Retina (tissue), 1 donor: ENCODE measurements around the gene TFCP2.
"Not testable (repeated sequence)": the region's sequence is repeated elsewhere in the genome, so short reads cannot be mapped to it uniquely, and the experiment has no call there.

Experiments used
- DNase-seq: peaks from one replicate; pipeline ENCODE4 v3.0.0-alpha.2; 2016

Gene TFCP2

DNA sequence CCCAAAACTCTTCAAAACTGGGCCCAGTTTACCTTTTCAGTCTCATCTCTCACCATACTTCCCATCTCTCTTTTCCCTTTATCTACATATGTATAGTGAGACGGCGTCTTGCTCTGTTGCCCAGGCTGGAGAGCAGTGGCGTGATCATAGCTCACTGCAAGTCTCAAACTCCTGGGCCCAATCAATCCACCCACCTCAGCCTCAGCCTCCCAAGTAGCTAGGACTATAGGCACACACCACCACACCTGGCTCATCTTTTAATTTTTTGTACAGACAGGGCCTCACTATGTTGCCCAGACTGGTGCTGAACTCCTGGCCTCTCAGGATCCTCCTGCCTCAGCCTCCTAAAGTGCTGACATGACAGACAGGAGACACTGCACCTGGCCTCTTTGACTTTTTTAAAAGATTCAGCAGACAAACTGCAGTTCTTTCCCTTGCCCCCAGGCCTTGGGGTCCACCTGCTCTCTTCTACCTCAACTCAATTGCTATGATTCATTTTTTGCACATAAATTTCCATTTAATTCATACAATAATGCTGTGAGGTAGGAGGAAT is 33.6 kb downstream of the TFCP2 start:
- no peak for DNase-seq

DNA sequence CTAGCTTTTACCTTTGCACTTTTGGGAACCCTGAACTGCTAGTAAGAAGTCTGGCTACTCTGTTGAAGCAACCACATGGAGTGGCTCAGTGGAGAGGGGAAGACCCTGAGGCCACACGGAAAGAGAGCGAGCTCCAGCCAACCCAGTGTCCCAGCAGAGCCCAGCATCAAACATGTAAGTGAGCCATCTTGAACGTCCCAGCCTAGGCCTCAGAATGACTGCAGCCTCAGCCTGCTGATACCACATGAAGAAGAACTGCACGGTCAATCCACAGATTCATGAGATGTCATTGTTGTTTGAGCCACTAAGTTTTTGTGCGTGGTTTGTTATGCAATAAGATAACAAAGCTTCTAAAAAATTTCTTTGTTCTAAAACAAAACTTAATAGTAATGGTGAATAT is 40.2 kb downstream of the TFCP2 start:
- no peak for DNase-seq

DNA sequence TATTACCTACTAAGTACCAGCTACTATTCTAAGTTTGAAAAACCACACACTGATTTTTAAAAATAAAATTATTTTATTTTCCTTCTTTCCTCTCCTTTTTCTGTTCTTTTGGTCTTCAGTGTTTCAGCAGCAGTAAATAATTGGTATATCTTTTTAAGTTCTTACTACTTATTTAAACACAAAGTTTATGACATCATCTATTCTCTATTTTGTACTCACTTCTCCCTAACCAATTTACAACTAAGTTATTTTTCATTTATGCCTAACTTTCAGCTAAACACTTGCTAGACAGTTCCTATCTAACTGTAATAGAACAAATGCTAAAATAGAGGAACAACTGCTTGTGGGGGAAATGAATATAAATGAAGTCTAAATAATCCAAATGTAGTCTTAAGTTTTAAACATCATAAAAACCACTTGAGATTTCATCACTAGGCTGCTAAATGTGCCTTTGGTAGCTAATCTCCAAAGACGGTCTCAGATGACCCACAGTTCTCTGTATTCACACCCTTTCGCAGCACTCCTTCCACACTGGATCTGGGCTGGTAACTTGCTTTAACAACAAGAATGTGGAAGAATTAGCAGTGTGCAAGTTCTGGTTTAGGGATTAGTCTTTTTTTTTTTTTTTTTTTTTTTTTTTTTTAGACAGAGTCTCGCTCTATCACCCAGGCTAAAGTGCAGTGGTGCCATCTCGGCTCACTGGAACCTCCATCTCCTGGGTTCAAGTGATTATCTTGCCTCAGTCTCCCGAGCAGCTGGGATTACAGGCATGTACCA is 41.0 kb downstream of the TFCP2 start:
- DNase-seq: no peak

DNA sequence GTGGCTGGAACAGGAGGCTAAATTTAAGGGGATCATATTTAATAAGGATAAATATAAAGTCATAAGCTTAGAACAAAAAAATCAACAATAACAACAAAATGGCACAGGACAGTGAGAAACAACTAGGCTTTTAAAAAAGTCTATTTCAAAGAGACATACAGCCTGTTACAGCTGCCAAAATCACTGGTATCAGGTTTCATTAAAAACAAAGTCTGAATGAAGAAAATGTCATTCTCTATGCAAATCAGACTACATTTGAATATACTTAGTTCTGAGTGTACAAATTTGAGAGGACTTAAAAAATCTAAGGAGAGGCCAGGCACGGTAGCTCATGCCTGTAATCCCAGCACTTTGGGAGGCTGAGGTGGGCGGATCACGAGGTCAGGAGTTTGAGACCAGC is 44.0 kb downstream of the TFCP2 start:
- DNase-seq: no peak

DNA sequence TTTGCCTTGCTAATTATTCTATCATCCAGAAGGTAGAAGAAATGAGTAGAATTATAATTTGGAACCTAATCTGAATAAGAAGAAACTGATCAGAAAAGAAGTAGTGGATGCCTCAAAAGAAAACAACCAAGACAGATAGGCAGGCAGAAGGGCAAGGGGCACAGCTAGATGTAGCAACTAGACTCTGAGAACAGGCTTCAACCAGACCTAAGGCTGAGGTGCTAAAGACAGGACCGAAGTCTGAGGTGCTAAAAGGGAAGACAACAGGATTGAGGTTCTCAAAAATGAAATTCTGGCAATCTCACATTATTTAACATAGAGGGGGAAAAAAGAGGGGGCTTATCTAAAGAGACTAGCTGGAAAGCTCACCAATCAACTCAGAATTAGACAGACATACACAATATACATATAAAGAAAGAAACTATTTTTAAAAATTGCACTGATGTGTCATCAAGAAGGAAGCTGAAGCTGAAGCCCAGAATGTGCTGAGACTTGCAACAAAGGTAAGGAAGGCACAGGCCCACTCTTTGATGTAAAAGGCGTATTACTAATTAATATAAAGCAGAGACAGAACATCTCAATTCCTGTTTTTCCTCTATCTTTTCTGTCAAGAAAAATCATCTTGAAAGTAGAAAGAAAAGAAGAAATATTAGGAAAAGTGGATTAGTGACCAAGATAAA is 45.7 kb downstream of the TFCP2 start:
- DNase-seq: no peak

DNA sequence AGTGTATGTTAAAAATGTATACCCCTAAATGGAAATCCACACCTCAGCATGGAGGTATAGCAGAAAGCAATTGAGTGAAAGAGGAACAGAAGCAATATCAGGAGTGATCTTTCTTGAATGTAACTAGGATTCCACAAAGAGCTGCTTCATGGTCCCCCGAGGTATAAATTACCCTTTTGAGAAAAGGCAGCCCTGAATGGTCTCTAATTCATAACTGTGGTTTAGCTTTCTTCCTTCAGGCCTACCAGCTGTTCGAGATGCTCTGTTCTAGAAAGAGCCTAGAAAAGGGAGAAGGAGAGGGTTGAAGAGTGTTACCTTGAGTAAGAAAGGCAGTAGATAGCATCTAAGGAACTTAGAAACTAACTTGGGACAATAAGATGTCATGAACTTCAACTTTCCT is 46.6 kb downstream of the TFCP2 start:
- no peak for DNase-seq

DNA sequence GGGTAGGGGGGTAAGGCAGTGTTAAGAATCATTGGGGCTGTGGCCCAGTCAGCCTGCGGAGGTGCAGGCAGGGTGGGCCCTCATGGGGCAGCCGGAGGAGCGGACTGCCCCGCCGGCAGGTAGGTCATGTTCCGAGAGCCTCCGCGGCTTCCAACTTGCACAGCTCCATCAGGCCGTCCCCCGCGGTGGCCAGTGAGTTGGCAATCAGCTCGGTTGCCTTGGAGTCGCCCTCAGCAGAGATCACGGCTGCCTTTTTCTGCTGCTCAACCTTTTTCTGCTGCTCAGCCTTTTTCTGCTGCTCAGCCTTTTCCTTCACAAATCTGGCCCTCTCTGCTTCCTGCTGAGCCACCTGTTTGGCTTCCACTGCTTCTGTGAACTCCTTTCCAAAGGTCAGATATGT is 48.4 kb downstream of the TFCP2 start:
- DNase-seq: no peak

DNA sequence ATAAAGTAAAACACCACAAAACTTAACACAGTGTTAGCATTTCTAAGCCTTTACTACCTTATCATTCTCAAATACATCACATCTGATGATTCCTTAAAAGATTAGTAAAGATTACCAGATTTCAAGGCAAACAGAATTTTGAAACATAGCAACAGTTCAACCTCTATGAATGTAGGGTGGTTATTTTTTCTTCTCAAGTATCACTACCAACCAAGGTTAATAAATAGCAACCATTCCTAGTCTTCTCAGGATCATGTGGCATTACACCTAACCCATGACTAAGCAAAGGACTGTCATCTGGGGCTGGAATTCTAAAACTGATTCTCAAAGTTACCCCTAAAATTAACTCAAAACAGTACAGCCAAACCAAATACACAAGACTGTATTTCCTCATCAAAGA is 50.1 kb downstream of the TFCP2 start:
- DNase-seq: no peak

DNA sequence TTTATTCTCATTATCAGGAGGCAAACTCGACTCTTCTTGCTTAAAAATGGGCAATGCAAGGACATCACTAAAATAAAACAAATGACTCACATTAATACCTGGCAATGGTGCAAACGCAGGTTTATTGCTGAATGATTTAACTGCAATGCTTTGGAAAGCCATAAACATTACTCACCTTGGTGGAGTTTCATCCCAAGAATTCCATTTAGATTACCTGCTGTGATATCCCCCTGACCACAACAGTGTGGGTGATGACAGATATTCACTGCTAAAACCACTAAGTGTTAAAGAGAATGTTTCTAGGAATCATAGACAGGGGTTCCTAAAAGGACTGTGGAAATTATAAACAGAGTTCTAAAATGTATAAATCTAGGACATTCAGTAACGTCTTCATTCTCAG is 54.2 kb downstream of the TFCP2 start:
- no peak for DNase-seq

DNA sequence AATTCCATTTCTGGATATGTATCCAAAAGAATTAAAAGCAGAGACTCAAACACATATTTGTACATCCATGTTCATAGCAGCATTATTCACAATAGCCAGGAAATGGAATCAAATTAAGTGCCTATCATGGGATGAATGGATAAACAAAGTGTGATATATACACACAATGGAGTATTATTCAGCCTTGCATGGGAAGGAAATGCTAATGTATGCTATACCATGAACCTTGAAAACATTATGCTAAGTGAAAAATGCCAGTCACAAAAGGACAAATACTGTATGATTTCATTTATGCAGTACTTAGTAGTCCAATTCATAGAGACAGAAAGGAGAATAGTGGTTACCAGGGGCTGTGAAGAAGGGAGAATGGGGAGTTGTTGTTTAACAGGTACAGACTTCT is 57.4 kb downstream of the TFCP2 start:
- DNase-seq: no peak

DNA sequence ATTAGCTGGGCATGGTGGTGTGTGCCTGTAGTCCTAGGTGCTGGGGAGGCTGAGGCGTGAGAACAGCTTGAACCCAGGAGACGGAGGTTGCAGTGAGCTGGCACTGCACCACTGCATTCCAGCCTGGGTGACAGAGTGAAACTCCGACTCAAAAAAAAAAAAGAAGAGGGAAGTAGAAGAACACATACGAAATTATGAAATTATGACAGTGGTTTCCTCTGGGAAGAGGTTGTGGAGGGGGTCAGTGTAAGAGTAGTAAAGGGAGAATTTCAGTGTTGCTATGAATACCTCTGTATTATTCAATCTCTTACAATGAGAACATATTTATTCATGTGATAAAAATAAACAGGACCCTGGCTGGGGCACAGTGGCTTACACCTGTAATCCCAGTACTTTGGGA is 64.8 kb downstream of the TFCP2 start:
- DNase-seq: no peak

DNA sequence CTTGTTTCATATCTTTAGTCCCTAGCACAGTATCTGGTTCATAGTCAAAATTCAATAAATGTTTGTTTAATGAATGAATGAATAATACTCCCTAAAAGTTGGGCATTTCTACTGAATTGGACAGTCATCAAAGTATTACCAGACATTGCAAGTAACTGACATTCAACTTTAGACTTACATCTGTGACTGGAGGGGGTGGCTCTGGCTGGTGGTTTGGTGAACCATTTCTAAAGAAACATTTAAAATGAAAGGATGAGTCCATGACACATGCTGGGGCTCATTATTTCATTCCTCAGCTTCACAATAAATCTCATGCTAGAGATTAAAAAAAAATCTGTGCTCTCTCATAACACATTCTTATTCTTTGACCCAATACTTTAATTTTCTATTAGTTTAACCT is 69.0 kb downstream of the TFCP2 start:
- no peak for DNase-seq

DNA sequence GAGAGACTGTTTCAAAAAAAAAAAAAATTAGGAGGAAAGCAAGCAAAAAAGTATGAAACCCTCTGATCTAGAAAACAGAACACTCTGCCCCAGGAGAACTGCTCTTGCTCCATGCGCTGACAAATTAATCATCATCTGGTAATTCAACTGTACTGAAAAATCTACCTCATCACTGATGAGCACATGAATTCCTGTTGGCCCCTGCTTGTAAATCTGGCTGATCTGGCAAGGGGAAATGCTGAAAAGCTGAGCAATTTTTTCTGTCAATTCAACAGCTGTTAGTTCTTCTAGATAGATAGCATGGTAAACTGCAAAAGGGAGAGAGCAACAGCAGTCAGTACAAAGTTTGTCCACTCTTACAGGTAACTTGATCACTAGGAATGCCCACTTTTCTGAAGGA is 74.3 kb downstream of the TFCP2 start:
- DNase-seq: no peak

DNA sequence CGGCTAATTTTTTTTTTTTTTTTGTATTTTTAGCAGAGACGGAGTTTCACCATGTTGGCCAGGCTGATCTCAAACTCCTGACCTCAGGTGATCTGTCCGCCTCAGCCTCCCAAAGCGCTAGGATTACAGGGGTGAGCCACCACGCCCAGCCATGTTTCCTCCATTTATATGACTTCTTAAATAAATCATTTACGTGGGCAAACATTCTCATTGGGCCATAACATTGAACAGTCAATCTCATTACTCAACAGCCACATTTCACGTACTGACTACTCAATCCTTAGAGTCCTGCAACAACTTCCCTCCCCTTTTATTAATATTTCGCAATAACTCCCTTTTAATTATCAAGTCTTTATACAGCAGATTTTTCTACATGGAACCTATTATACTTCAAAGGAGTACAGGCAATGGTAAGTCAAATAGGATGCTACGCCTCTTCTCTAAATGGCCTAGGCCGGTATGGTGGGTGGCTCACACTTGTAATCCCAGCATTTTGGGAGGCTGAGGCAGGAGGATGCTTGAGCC is 82.2 kb downstream of the TFCP2 start:
- DNase-seq: no peak

DNA sequence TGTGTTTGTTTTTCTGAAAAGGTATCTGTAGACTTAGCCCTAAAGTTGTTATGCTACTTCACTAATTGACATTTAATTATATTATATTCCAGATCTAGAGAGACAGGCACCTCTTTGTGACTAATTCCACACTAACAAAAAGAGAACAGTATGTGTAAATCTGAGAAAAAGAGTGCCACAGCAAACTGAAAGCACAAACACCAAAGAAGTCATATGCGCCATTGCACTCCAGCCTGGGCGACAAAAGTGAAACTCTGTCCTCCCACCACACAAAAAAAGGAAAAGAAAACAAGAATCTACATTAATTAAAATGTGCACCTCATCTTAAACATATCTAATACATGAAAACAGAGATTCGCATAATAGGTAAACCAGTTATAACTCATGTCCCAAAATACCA is 85.1 kb downstream of the TFCP2 start:
- DNase-seq: no peak

DNA sequence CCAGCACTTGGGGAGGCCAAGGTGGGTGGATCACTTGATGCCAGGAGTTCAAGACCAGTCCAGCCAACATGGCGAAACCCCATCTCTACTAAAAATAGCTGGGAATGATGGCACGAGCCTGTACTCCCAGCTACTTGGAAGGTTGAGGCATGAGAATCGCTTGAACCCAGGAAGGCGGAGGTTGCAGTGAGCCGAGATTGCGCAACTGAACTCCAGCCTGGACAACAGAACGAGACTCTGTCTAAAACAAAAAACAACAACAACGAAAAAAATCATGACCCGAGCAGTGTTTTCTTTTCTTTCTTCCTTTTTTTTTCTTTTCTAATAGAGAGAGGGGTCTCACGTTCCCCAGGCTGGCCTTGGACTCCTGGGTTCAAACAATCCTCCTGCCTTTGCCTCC is 86.0 kb downstream of the TFCP2 start:
- no peak for DNase-seq

DNA sequence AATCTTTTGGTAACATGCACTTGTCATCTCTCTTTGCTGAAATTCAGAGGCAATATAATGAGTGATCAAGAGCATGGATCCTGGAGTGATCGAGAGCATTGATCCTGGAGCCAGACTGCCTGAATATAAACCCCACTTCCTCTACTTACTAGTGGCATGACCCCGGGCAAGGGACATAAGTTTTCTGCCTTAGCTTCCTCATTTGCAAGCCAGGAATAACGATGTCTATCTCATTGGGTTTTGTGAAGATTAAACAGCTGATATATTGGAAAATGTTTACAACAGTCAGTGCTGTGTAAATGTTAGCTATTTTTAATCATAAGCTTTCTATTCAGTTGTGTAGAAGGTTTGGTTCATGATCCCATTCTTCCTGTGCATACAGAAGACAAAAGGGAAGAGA is 87.2 kb downstream of the TFCP2 start:
- DNase-seq: no peak

DNA sequence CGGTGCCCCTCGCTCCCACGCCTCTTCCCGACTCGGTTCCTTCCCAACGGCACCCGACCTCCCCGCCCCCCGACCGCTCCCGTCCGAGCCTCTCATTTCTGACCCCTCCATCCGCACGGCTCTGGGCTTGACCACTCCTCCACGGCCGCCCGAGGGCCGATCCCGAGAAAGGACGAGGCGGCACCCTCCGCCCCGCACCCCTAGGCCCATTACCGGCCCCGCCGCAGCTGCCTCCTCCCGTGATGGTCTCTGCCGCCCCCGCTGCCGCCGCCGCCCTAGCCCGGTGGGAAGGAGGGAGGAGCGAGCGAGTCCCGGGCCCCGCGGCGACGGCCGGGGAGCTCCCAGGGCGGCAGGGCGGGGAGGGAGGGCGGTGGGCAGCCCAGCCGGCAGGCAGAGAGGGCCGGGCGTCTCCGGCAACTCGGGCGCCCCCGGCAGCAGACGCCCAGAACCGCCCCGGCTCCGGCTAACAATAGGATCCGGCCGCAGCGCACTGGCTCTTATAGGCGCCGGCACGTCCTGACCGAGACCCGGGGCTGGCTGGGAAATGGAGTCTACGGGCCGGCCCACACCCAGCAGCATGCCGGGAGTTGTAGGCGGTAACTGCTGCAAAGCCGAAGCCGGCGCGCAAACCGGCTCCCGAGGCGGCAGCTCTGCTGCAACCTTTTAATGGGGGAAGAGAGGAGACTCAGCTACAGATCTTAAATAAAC is 89.7 kb downstream of the TFCP2 start, which contains the start of gene CSRNP2:
CSRNP2 (minus strand) TSS at position 471 of the 708 bp plus-strand sequence. CDS start 7,035 bp downstream, outside the sequence.
- peak; percentile 96 for DNase-seq

DNA sequence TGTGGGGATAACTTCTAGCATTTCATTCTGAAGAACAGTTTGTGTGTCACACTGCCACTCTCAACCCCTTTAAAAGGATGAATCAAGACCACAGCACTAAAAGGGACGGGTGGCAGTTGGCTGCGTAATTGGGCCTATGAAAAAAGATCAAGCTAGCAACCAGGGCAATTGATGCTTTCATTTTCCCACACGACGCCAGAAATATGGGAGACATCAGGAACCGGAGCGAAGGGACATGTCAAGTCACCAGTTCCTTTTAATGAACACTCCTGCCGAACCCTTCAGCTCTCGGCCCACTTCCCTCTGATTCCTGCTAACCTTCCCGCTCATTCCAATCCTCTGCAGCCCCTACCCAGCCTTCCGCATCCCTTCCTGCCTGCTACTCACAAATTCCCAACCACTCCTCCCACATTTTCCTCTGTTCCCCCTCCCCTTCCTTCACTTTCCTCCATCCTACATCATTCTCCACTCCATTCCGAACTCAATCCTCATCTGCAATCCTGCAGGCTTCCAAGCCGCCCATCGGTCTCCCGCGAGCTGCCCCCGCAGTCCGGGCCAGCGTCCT is 90.3 kb downstream of the TFCP2 start:
- peak; percentile 82 for DNase-seq

DNA sequence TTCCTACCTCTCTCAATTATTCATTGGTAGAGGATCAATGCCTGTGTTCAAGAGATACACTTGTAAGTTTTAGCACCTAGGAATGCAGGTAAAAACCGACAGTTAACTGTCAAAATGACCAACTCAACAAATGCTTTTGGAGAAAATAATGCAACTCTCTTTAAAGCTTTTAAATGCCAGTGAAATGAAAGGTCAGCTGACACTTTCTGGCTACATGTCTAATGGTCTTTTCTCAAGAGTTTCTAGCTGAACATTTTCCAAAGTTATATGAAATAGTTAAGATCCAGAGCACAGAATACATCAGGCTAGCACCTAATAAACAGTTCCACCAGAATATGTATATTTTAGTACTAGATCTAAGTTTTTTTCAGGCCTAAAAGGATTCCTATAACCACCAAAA is 91.5 kb downstream of the TFCP2 start:
- no peak for DNase-seq

DNA sequence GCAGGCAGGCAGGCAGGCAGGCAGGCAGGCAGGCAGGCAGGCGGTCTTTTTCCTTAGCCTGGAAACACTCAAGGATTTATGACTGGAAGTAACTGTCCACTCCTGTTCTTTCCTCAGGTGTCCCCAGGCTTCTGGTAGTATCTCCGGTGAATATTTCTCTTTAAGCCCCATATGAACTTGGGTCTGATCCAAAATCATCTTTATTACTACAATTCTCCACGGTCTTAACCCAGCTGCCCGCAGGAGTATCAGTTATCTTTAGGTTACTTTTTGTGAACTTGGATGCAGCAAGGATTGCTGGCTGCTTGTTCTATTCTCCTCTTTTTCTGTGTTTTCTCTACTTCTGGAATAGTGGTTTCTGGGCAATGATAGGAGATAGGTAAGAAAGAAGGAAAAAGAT is 92.8 kb downstream of the TFCP2 start:
- no peak for DNase-seq

DNA sequence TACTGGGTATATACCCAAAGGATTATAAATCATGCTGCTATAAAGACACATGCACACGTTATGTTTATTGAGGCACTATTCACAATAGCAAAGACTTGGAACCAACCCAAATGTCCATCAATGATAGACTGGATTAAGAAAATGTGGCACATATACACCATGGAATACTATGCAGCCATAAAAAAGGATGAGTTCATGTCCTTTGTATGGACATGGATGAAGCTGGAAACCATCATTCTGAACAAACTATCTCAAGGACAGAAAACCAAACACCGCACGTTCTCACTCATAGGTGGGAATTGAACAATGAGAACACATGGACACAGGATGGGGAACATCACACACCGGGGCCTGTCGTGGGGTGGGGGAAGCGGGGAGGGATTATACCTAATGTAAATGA is 94.1 kb downstream of the TFCP2 start:
- DNase-seq: not testable (repeated sequence)

DNA sequence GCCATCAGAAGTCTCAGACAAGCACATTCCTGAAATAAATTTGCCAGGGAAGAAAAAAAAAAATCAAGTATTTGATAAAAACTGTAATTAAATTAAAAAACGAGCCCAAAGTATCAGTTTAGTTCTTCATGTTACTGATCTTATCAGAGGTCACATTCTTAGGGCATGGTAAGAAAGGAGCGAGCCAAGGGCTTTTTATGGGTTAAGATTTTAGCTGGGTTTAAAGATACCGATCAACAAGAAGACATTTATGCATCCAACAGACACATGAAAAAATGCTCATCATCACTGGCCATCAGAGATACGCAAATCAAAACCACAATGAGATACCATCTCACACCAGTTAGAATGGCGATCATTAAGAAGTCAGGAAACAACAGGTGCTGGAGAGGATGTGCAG is 94.6 kb downstream of the TFCP2 start:
- DNase-seq: not testable (repeated sequence)
